Measurements from ENCODE around the gene IGFL2.
"Not testable (repeated sequence)": the region's sequence is repeated elsewhere in the genome, so short reads cannot be mapped to it uniquely, and the experiment has no call there.

Gene IGFL2

GRCh38 chr19:46191972-46192371 lies 43.9 kb downstream of the IGFL2 start:
- no peak for DNase-seq

- DNase-seq: not testable (repeated sequence)
These were observed 44.6 kb downstream of the IGFL2 start for GRCh38 chr19:46192626-46192991.

DNA sequence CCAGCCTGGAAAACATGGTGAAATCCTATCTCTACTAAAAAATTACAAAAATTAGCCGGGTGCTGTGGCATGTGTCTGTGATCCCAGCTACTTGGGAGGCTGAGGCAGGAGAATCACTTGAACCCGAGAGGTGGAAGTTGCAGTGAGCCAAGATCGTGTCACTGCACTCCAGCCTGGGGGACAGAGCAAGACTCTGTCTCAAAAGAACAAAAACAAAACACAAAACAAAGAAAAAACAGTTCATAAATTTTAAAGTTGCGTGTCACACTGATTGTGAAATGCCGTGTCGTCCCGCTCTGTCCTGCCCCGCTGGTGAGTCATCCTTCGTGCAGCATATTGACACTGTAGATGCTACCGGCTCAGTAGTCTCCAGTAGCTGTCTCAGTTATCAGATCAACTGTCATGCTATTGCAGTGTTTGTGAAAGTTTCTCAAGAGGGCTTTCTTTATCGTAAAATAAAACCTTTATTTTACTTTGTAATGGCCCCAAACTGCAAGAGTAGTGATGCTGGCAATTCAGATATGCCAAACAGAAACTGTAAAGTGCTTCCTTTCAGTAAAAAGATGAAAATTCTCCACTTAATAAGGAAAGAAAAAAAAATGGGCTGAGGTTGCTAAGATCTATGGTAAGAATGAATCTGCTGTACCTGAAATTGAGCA lies 45.1 kb downstream of the IGFL2 start:
- no peak for DNase-seq

- no peak for DNase-seq
These were observed 45.6 kb downstream of the IGFL2 start for GRCh38 chr19:46193678-46194077.

- no peak for DNase-seq
These were observed 47.1 kb downstream of the IGFL2 start for GRCh38 chr19:46195104-46195503.

- DNase-seq: not testable (repeated sequence)
These were observed 47.9 kb downstream of the IGFL2 start for GRCh38 chr19:46195919-46196318.

GRCh38 chr19:46196410-46197124 lies 48.5 kb downstream of the IGFL2 start:
- no peak for DNase-seq

GRCh38 chr19:46197314-46198070 lies 49.5 kb downstream of the IGFL2 start:
- DNase-seq: no peak

DNA sequence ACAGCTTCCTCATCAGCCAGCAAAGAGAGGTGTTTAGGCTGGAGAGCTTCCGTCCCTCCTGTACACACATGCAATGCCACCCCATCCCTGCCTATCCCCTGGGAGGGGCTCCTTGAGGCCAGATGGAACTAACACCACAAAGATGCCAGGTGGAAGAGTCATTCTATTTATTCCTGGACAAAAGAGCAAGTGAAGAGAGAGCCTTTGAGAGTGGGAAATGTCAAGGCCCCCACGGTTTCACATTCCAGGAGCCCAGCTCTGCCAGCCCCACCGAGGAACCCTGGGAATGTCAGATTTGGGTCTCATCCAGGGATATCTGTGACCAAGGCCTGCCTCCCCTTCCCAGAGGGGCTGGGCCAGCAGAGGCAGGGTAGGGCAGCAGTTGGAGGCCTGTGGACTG lies 50.7 kb downstream of the IGFL2 start:
- DNase-seq: no peak

- DNase-seq: no peak
These were observed 53.6 kb downstream of the IGFL2 start for GRCh38 chr19:46201454-46202310.

- no peak for DNase-seq
These were observed 54.4 kb downstream of the IGFL2 start for GRCh38 chr19:46202426-46202825.

- DNase-seq: no peak
These were observed 55.1 kb downstream of the IGFL2 start for GRCh38 chr19:46202872-46203860.

GRCh38 chr19:46204008-46204407 lies 56.0 kb downstream of the IGFL2 start:
- no peak for DNase-seq

- DNase-seq: no peak
These were observed 57.3 kb downstream of the IGFL2 start for GRCh38 chr19:46205183-46205984.

DNA sequence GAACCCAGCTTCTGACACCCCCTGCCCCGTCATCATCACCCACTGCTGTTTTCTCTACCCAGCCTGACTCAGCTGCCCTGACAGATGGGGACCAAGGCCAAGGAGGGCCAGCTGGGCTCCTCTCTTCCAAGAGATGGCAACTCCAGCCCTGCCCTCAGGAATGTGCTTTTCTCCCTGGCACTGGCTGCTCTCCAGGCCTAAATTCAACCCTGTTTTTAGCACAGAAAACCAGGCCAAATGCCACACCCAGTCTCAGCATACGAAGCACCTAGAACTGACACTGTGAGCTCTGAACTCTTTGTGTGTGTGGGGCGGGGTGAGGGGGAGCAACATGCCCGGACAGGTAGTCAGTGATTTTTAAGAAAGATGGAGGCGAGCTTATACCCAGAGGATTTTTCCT lies 58.1 kb downstream of the IGFL2 start:
- no peak for DNase-seq

DNA sequence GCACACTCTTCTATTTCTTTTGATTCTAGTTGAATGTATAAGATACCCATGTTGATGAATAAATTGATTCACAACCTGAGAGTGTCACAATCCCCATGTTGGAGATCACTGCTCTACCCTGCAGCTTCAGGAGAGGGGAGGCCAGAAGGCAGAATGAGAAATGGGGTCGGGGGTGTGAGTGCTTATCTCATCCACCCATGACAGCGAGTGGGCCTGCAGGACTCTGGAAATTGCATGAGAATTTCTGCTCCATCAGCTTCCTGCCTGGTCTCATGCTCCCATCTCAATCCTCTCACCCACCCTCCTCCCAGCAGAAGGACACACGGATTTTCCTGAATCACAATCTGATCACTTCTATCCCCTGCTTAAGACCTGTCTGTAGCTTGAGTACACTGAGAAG lies 58.6 kb downstream of the IGFL2 start:
- no peak for DNase-seq

DNA sequence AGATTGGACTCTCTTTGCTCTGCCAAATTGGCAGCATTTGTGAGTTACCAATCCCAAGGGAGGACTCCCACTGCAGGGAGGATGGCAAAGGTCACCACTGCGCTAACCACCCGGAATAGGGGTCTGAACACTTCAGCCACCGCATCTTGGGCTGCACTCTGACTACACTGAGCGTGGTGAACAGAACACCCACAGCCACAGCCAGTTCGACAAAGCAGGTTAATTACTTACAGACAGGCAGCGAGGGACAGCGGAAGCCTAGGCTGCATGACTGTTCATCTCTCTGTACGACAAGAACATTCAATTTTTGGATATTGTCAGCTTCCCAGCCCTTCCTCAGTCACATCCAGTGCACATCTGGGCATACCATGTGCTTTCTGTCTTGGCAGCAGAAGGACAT lies 59.8 kb downstream of the IGFL2 start:
- not testable (repeated sequence) for DNase-seq

DNA sequence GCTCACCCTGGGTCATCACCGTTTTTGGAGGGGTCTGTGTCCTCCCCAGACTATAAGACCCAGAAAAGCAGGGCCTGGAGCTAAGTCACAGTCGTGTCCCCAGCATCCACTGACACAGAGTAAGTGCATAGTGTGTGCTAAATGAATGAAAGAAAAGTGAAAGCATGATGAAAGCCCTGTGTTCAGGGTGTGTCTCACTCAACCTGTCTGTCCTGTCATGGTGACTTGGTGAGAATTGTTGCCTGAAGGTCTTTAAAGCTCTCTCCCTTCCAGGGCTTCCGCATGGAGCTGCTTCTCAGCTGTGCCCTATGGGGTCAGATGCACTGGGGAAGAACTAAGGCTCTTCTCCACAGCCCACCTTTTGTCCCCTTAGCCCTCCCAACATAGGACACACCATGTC lies 61.0 kb downstream of the IGFL2 start:
- no peak for DNase-seq

DNA sequence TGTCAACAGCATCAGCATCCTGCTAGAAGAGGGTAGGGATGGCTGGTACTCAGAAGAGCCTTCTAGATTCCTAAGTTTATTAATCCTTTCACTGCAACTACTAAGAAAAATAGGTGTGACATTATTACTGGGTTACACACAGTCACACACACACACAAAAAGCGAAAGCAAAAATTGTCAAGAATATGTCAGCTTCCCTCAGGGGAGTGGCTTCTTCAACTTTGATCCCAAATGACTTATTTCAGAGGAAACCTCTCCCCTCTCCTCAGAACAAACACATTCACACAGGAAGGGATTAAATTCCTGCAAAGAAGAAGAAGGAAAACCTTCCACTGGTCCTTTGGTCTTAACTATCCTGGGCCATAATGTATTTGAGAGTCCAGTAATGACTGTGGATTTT lies 61.4 kb downstream of the IGFL2 start:
- no peak for DNase-seq

- DNase-seq: no peak
These were observed 62.6 kb downstream of the IGFL2 start for GRCh38 chr19:46210669-46211068.

Data from stimulated activated CD4-positive, alpha-beta T cell treated with anti-CD3 and anti-CD28 coated beads, Interleukin-2, amount 100 ng/mL, for 48 hours (primary cell).